Effector memory CD4-positive, alpha-beta T cell (primary cell): Measurements from ENCODE around the gene TTC9C.
A peak's percentile ranks its signal among the peaks of the same experiment; 100 is the strongest.
"Not testable (repeated sequence)": the region's sequence is repeated elsewhere in the genome, so short reads cannot be mapped to it uniquely, and the experiment has no call there.

Experiments
- DNase-seq, 3 donors: peaks; one replicate each; pipeline ENCODE4 v3.0.0-alpha.2; 2020
- H3K27ac ChIP-seq: 2 replicates; pipeline ENCODE4 v1.7.0; 2013; ENCODE audit warnings: mild to moderate bottlenecking, low read length, moderate library complexity; ENCODE audit not compliant: insufficient read depth, poor library complexity, severe bottlenecking
- H3K27me3 ChIP-seq: replicated peaks from 2 replicates; pipeline ENCODE4 v1.7.0; 2013; ENCODE audit warnings: mild to moderate bottlenecking, low read length; ENCODE audit not compliant: insufficient read depth, control insufficient read depth, poor library complexity, severe bottlenecking
- H3K36me3 ChIP-seq: 2 replicates; pipeline ENCODE4 v1.7.0; 2013; ENCODE audit warnings: mild to moderate bottlenecking, low read length, moderate library complexity; ENCODE audit not compliant: control insufficient read depth, insufficient read depth
- H3K4me1 ChIP-seq: 2 replicates; pipeline ENCODE4 v1.7.0; 2013; ENCODE audit warnings: low read length, mild to moderate bottlenecking; ENCODE audit not compliant: control insufficient read depth, insufficient read depth, poor library complexity, severe bottlenecking
- H3K4me3 ChIP-seq: 2 replicates; pipeline ENCODE4 v1.7.0; 2013; ENCODE audit warnings: low read length, low read depth, mild to moderate bottlenecking; ENCODE audit not compliant: insufficient read depth, poor library complexity, severe bottlenecking
- H3K9me3 ChIP-seq: 2 replicates; pipeline ENCODE4 v1.7.0; 2013; ENCODE audit warnings: mild to moderate bottlenecking, low read length, moderate library complexity; ENCODE audit not compliant: control insufficient read depth

TTC9C gene

DNA sequence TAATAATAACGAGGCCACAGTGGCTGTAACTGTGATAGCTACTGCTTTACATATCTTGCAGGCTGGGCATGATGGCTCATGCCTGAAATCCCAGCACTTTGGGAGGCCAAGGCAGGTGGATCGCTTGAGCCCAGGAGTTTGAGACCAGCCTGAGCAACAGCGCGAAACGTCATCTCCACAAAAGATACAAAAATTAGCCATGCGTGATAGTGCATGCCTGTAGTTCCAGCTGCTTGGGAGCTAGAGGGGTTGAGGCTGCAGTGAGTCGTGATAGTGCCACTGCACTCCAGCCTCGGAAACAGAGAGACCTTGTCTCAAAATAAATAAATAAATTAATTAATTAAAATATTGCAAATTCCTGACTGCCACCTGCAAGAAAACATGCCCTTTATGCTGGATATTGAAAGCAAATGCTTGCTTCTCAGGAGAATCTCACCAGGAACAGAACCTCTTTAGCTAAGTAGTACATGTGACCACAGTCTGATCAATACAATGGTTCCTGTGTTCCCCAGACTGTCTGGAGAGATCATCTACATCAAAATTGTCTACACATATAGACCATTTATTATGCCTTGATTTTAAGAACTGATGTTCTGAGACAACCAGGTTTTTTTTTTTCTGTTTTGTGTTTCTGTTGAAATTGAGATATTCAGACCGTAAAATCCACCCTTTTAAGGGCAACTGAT lies 19.3 kb downstream of the TTC9C start:
- H3K27me3 ChIP-seq, result no peaks in the 10 kb centered on the region
- no peak overlapping the region for H3K4me3 ChIP-seq
- no peaks in the 10 kb centered on the region for H3K9me3 ChIP-seq
- peaks cover 8% of the 10 kb centered on the region for H3K36me3 ChIP-seq
- no peak overlapping the region for H3K27ac ChIP-seq
- no peak for DNase-seq
- peaks cover 2% of the 10 kb centered on the region for H3K4me1 ChIP-seq

DNA sequence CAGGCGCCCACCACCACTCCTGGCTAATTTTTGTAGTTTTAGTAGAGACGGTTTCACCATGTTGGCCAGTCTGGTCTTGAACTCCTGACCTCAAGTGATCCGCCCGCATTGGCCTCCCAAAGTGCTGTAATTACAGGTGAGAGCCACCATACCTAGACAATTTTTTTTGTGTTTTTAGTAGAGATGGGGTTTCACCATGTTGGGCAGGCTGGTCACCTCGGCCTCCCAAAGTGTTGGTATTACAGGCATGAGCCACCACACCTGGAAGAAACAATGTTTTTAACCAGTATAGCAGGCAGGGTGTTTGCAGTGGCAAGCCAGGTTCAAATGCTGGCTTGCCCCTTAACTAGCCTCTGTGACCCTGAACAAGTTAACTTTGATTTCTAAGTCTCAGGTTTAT lies 21.6 kb downstream of the TTC9C start:
- not testable (repeated sequence) for H3K4me3 ChIP-seq, H3K36me3 ChIP-seq, H3K9me3 ChIP-seq, H3K27me3 ChIP-seq, DNase-seq, H3K27ac ChIP-seq
- peaks cover 18% of the 10 kb centered on the region for H3K4me1 ChIP-seq

DNA sequence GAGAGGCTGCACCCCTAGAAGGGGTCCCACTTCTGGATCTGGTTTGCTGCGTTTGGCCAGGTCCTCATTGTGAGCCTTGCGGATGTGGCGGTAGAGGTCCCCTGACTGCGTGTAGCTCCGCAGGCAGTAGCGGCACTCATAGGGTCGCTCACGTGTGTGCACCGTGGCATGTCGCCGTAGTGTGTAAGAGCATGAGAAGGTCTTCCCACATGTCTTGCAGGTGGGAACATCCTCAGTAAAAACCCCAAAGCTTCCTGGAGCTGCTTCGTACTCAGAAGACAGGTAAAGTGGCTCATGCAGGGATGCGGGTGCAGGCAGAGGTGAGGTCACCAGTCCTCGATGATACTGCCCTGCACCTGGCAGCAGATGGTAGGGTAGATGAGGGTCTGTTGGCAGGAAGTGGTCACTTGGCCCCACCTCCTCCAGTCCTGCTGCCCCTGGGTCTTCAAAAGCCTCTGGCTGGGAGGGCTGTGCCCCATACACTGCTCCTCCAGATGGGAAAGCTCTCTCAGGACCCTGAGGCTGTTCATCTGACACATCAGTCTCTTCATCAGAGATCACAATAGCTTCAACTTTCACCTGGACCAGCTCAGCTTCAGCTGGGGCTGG lies 24.0 kb downstream of the TTC9C start:
- Histone ChIP-seq H3K4me3 (no peak overlapping the region), H3K4me1 (peaks cover 18% of the 10 kb centered on the region), H3K36me3 (peaks cover 8% of the 10 kb centered on the region), H3K27ac (no peak overlapping the region), H3K27me3 (no peaks in the 10 kb centered on the region), H3K9me3 (no peaks in the 10 kb centered on the region)
- DNase-seq, result no peak

- Histone ChIP-seq H3K4me1 (peaks cover 18% of the 10 kb centered on the region), H3K4me3 (peak overlapping the region; percentile 90), H3K27ac (peak overlapping the region; percentile 95), H3K9me3 (no peaks in the 10 kb centered on the region), H3K27me3 (no peaks in the 10 kb centered on the region), H3K36me3 (peaks cover 8% of the 10 kb centered on the region)
- no peak for DNase-seq
These were observed 24.9 kb downstream of the TTC9C start for GRCh38 chr11:62752994-62753735.

DNA sequence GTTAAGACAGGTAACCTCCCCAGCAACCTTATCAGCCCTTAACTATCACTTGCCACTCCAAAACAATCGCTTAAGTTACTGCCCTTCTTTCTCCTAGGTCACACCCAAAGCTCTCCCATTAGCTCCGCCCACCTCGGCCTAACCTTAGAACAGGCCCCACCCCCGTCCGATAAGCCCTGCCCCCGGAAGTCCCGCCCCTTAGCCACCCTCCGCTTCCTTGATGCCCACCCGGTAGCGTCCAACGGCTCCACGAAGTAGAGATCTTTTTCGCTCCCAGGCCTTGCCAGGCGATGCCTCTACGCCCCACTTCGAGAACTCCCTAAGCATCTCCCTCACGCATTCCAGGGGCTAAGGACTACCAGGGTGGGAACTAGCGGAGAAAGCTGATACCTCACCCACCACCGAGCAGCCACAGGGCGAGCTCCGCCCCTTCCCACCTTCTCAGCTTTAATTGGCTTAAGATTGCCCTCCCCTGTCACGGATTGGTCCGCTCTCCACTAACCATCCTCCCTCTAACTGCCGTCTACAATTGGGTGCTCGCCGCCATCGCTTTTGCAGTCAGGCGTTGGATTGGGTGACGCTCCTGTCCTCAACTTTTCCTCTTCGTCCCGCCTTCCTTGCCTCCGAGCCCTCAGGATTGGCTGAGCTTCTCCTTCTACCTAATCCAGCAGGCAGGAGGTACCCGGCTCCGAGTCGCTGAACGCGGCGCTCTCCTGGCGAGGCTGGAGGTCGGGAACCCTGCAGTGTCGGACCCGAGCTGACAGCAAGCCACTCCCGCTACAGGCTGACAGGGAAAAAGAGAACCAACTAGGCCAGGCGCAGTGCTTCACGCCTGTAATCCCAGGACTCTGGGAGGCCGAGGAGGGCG lies 25.7 kb downstream of the TTC9C start, which contains the start of gene ZBTB3:
TSS of gene ZBTB3 (minus strand) at position 425 of the 868 bp plus-strand sequence. CDS start 496 bp downstream, outside the sequence.
- peak within 1 kb of the TSS; percentile 95 for H3K27ac ChIP-seq
- peak within 1 kb of the TSS; percentile 90 for H3K4me3 ChIP-seq
- H3K9me3 ChIP-seq, result no peaks in the 10 kb centered on the region
- peaks cover 18% of the 10 kb centered on the region for H3K4me1 ChIP-seq
- peak; percentile 93 to 96 (median 95) for DNase-seq
- H3K27me3 ChIP-seq, result no peaks in the 10 kb centered on the region
- peaks cover 8% of the 10 kb centered on the region for H3K36me3 ChIP-seq

DNA sequence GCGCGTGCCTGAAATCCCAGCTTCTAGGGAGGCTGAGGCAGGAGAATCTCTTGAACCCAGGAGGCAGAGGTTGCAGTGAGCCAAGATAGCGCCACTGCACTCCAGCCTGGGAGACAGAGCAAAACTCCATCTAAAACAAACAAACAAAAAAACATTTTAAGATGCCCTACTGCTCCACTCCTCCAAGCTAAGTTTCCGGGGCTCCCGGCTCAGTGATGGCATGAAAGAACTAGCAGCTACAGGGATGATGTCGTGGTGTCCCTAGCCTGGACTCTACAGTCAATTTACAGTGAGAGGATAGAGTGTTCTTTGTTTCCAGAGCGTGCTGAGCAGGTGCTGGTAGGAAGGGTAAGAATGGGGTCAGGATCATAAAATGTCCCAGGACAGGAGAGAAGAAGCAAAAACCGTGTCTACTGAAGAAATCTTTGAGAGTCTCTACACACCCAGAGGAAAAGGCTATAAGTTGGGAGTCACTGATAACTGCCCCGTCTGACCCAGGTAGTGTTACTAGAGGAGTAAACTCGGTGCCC lies 26.9 kb downstream of the TTC9C start:
- peaks cover 18% of the 10 kb centered on the region for H3K4me1 ChIP-seq
- H3K27me3 ChIP-seq, result no peaks in the 10 kb centered on the region
- H3K9me3 ChIP-seq, result no peaks in the 10 kb centered on the region
- H3K36me3 ChIP-seq, result peaks cover 8% of the 10 kb centered on the region
- no peak for DNase-seq
- H3K4me3 ChIP-seq, result no peak overlapping the region
- H3K27ac ChIP-seq, result no peak overlapping the region

DNA sequence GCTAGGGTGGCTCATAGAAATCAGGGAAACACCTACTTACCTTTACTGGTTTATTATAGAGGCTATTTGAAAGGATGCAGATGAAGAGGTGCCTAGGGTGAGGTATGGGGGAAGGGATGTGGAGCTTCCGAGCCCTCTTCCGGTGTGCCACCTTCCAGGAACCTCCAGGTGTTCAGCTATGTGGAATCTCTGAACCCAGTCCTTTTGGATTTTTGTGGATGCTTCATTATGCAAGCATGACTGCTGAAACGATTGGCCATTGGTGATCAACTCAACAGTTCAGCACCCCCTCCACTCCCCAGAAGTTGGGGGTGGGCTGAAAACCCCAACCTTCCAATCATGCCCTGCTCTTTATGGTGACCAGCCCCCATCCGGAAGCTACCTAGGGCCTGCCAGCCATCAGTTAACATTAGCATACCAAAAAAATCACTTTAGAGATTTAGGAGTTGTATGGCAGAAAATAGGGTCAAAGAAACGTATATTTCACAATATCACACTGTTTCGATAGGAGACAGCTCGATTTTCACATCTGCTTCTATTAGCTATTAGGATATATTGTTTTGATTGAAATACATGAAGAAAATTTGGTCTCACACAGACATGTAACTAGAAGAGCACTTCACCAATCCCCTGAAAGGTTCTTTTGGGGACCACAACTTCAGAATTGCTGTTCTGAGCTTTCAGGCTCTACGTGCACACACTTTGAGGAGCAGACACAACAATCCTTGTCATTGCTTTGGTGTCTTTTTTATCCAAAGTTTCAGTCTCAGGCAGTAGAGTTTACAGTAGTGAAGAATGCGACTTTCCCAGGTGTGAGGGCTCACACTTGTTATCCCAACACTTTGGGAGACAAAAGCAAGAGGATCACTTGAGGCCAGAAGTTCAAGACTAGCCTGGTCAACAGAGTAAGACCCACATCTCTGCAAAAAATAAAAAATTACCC lies 29.8 kb downstream of the TTC9C start:
- Histone ChIP-seq H3K9me3 (no peaks in the 10 kb centered on the region), H3K27ac (no peak overlapping the region), H3K36me3 (no peaks in the 10 kb centered on the region), H3K4me3 (no peak overlapping the region), H3K27me3 (no peaks in the 10 kb centered on the region), H3K4me1 (peaks cover 27% of the 10 kb centered on the region)
- DNase-seq, result no peak

- Histone ChIP-seq H3K4me1 (peaks cover 16% of the 10 kb centered on the region), H3K27ac (peak overlapping the region; percentile 18)
- H3K9me3 ChIP-seq, H3K4me3 ChIP-seq, DNase-seq, H3K27me3 ChIP-seq, H3K36me3 ChIP-seq: not testable (repeated sequence)
These were observed 32.6 kb downstream of the TTC9C start for GRCh38 chr11:62760867-62761227.

DNA sequence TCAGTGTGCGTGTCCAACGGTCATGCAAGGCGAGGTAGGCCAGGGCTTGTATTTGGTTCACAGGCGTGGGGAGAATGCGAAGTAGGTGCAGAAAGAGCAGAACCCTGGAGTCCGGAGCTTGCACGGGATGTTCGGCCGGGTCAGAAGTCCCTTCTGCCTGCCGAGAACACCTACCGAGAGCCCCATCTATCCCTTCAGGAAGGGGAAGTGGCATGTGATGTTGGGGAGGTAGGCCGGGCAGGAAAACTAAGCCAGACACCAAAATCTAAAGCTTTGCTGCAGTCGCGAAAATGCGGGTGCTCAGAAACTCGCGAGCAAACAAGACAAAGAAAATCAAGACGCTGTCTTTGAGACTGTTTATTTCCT lies 42.5 kb downstream of the TTC9C start:
- Histone ChIP-seq H3K36me3 (peaks cover 18% of the 10 kb centered on the region), H3K27ac (peak overlapping the region; percentile 79), H3K4me3 (peak overlapping the region; percentile 64), H3K27me3 (no peaks in the 10 kb centered on the region), H3K9me3 (no peaks in the 10 kb centered on the region), H3K4me1 (peaks cover 15% of the 10 kb centered on the region)
- no peak for DNase-seq
